A673 (cell line): ENCODE data around the gene FAN1.

Experiments
- CTCF ChIP-seq: fragments of 300-800, 200-600 bp; sonication (generic); conservative IDR thresholded peaks from 2 replicates; pipeline ENCODE4 v1.5.1; 2017; ENCODE audit warnings: low read depth, mild to moderate bottlenecking, antibody characterized with exemption, low read length, moderate library complexity, mixed read lengths
- EZH2 ChIP-seq: fragments of 200-600 bp; sonication (generic); IDR thresholded peaks from 2 replicates; pipeline ENCODE4 v1.6.1; 2017; ENCODE audit warnings: borderline replicate concordance, low read depth, mild to moderate bottlenecking, mixed read lengths, antibody characterized with exemption, low read length; ENCODE audit not compliant: poor library complexity, severe bottlenecking

- no peak for TF ChIP-seq EZH2
- no peak for TF ChIP-seq CTCF
Measured at GRCh38 chr15:30990446-30991254, 86.9 kb downstream of the FAN1 start.
